ENCODE measurements around the gene LSM10.

Gene LSM10

GRCh38 chr1:36406440-36406839, 8.7 kb upstream of the LSM10 start:
- no peak for DNase-seq

DNA sequence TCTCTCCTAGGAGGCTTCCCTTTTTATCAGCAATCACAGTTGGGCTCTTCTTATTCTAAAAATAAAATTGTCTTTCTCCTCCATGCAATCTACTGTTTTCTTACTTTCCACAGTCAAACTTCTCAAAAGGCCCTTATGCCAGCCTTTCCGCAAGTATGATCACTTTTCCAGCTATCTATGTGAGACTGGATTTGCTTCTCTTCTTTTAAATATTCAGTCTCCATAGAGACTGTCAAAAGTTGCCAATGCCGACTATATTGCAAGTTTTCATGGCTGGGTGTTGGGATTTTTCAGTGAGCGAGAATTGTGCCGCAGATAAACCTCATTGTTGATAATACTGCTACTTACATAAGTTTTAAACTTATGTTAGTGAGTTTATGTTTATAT, 4.8 kb upstream of the LSM10 start:
- no peak for DNase-seq

DNA sequence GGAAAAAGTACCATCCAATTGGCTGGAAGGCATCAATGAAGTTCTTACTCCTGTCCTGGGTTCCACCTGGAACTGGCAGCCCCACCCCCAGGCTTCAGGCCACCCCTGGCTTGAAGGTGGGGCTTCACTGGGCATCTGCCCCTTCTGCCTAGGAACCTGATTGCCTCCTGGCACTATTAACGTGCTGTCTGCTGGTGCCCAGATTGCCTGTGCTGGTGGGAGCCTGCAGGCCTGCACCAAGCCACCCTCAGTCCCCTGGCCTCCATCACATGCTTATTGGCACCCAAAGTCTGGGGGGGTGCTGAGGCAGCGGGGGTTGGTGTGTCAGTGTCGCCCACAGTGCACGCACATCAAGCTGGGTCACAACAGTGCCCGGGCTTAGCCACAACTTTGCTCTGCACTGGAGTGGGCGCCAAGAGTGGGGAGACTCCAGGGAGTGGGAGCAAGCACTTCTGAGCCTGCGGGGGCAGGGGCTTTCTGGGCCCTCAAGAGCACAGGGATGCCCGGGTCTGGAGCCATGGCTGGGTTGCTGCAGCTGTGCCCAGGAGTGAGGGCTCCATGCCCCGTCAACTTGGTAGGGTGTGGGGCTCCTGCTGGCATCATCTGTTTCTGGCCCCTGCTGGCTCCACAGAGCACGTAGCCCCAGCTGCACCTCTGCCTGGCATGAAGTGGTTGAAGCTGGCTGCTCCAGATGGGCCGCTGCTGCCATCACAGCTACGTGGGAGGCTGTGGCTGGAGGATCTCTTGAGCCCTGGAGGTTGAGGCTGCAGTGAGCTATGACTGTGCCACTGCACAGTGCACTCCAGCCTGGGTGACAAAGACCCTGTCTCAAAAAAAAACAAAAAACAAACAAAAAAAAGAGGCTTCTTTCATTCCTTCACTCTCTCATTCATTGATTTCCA, 4.1 kb upstream of the LSM10 start:
- no peak for DNase-seq

DNA sequence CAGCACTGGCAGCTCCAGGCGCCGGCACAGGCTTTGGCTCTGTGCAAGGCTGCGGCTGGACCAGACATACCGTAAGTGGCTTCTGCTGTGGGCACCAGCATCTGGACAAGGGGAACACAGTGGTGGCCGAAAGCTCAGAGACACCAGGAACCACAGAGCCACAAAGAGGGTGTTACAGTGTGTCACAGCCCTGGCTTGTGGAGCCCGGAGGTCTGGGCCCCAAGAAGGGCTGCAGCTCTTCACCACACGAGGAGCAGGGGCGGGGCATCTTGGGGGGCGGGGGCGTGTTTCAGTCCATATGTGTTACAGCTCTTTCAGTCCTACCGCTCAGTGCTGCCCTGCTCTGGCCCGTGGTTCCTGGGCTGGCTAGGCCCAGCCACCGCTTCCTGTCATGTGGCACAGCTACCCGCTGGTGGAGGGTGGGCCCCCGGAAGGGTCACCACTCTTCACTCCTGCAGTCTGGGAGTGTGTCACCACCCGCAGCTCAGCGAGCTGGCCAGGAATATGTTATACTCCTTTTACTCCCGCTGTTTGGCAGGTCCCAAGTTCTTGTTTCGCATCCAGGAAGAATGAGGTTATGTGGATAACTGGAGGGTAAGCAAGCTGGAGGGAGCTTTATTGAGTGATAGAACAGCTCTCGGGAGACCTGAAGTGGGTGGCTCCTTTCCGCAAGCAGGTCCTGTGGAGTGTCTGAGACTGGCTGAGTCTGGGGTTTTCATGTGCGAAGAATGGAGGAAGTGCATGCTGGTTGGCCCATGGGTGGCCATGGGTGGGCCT, 3.3 kb upstream of the LSM10 start:
- DNase-seq, result no peak

GRCh38 chr1:36400514-36400824, 2.8 kb upstream of the LSM10 start:
- DNase-seq, result no peak

DNA sequence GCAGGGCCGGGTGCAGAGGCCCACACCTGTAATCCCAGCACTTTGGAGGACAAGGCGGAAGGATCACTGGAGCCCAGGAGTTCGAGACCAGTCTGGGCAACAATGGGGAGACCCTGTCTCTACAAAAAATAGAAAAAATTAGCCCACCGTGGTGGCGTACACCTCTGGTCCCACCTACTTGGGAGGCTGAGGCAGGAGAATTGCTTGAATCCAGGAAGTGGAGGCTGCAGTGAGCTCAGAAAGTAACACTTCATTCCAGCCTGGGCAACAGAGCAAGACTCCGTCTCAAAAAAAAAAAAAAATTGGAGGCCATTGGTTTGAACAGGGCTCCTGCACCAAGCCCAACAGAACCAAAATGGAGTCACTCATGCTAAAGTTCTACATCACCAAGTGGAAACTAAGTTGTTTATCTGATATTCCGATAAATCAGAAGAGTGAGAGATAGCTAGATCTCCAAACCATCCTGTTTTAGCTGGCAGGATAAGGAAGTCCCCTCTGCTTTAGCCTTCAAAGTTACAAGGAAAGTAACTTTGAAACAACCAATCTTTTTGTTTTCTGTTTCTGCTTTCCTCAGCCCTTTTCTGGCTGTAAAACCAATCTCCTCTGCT, 766 bp upstream of the LSM10 start:
- DNase-seq, result no peak

DNA sequence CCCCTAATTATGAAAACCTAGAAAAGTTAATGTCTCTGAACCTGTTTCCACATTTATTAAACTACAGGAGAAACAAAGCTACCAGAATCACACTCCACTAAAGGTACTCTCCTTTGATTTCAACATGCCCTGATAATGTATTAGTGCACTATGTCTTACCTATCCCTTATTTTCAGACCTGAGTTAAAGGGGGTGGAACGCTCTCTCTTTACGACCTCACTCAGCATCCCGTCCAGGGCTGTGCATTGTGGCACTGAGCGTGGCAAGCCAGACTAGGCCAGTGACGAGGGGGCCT, 678 bp downstream of the LSM10 start:
- DNase-seq, result no peak

GRCh38 chr1:36396359-36396758, 1.3 kb downstream of the LSM10 start:
- DNase-seq, result no peak

- no peak for DNase-seq
These were observed 4.0 kb downstream of the LSM10 start for GRCh38 chr1:36393686-36394085.

DNA sequence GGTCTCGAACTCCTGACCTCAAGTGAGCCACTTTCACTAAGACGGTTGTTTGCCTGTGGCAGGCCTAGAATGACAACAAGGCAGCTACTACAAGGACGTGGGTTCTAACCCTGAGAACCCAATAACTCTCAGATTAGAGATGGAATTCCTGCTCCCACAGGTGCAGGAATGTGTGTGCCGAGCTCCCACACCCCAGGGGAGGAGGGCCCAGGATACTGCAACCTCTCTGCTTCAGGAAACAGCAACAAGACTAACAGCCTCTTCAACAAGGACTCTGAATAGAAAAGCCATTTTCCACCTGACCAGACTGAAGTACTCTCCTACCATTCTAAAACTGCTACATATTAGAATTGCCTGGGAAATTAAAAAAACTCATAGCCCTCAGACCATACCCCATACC, 4.9 kb downstream of the LSM10 start:
- DNase-seq, result no peak

DNA sequence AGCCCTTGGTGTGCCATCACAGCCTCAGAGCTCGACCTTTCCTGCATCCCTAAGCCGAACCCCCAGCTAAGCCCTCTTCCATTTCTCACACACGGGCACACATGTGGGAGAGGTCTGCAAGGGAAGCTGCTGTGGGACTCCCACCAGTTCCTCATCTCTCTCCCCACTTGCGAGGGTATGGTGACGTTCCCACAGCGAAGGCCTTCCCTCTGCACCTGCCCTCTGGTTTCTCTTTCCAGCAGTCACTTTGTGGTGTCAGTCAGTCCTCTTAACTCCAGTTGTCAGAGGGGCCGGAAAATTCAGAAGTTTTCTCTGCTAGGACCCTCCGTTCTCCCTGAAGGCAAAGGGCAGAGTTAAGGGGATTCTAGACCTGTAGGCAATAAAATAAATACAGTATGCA, 6.4 kb downstream of the LSM10 start:
- no peak for DNase-seq

GRCh38 chr1:36390411-36390810, 7.3 kb downstream of the LSM10 start:
- no peak for DNase-seq

GRCh38 chr1:36389999-36390398, 7.7 kb downstream of the LSM10 start:
- DNase-seq, result no peak

DNA sequence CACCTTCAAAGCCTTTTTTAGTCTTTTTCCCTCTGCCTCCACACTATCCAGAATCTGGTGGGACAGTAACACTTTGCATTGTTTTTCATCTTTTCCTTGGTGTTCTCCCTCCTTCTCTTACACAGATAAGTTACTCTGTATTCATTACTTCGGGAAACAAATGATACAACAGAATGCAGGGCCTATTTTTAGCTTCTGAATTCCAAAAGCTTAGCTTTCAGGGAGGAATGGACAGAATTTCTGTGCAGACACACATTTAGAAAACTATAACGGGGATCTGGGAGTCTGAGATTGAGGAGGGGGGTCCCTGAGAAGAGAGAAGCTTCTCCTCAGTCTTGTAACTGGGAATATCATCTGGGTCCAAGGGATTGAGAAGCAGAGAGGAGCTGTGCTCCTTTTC, 8.4 kb downstream of the LSM10 start:
- no peak for DNase-seq

DNA sequence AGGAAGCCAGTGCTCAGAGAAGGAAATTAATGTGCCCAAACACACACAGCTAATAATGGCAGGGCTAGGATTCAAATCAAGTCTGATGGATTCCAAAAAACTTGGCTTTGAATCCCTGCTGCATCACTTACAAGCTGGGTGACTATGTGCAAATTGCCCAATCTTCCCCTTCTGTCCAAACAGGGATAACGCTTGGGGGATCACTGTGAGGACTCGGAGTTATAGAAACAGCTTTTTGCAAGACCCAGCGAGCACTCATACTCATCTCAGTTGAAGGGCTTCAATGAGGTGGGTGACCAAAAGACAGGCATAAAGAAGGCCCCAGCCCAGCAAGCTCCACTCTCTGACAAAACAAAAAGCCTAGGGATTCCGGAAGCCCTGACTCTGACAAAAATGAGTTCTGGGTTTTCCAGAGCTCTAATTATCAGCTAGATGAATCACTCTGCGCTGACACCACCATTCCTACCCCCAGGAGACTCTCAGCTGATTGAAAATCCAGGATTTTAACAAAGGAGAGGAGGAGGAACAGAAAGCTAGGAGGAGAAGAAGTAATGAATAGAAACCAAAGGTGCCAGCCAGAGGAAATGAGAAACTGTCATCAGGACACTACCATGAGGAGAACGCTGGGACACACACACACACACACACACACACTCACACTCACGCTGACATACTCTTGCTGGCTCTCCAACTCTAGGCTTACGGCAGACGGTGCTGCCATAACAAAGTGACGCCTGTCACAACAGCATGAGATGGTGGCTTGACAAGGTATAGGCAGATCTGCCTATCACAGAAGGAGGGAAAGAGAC, 10.4 kb downstream of the LSM10 start:
- DNase-seq, result no peak

DNA sequence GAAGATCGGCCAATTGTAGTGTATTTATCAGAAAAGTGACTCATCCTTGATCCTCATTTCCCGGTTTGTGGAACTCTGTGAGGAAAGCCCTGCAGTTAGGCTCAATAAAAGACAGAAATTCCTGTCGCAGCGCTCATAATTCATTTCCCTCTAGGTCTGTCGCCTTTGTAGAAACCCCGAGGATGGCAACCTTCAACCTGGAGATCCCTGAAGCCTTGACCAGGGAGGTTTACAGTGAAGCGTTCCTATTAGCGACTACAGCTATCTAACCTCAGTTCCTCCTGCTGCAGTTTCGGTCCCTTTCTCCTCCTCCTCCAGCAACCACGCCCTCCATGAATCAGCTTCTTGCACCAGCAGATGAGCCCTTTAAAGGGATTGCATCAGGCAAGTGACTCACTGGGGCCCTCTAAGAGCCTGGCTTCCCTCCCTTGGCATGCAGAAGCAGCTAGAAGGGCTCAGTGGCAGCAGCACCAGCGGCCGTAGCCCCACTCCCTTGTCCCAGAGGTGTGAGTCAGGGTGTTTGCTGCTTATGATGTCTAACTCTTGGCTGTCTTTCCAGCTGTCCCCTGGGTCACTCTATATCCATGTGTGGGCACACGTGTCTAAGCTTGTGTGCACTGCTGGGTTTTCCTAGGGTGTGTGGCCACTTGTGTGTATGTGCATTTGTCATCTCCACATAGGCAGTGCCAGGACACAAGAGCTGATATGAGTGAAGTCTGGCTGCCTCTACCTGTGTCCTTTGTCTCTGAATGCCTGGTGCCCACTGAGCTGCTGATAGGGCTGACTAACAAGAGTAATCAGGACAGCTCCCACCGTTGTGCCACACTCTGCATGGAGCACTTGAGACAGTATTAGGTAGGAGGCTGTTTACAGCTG, 11.2 kb downstream of the LSM10 start:
- peak; percentile 83 for DNase-seq

- peak; percentile 96 for DNase-seq
These were observed 12.1 kb downstream of the LSM10 start, which contains the start of gene STK40 for GRCh38 chr1:36385410-36386264. Gene STK40, minus strand, starts transcription at chr1:36385924. Its CDS starts 24,592 bp downstream, at chr1:36361332.

GRCh38 chr1:36384542-36385409, 12.9 kb downstream of the LSM10 start:
- peak; percentile 74 for DNase-seq

DNA sequence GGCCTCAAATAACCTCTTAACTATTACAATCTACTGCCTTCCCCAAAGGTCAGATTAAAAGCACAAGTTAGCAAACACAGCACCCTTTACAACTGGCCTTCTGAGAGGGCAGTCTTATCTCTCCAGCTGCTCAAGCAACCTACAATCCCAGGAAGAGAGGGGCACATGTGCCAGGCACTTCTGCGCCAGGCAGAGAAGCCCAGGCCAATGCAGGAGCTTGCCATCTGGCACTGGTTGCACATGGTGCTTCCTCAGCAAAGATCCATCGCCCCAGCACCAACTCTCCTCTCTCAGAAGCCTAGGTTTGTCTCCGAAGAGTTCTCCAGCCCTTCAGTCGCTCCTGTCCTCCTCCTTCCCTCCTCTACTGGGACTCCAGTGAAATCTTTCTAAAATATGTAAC, 14.5 kb downstream of the LSM10 start:
- no peak for DNase-seq

DNA sequence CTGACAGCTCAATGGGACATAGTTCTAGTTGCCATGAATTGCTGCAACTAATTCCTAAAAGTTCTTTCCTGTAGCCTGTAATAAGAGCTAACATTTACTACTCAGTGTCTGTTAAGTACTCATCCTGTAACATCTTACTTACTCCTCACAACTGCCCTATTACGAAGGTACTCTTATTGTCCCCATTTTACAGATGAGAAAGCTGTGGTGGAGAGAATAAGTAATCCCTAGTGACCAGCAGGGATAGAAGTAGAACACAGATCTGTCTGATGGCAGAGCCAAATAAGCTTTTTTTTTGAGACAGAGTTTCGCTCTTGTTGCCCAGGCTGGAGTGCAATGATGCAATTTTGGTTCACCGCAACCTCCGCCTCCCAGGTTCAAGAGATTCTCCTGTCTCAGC, 15.0 kb downstream of the LSM10 start:
- no peak for DNase-seq
